HG02981 (cell line): ENCODE measurements around the gene STRA8.

Source experiments
- ATAC-seq: cut with Tn5 transposase; IDR thresholded peaks from one replicate; pipeline ENCODE4 v1.9.1; 2021; ENCODE audit warnings: mild to moderate bottlenecking, moderate library complexity; ENCODE audit not compliant: unreplicated experiment

Gene STRA8

GRCh38 chr7:135300913-135301765, 67.5 kb downstream of the STRA8 start:
- no peak for ATAC-seq
